Dermis microvascular lymphatic vessel endothelial cell (primary cell): ENCODE results near the gene SCLT1. TPM values are rescaled to one million over a fixed set of nuclear protein-coding genes. Genes with fewer than 3 reads are reported as not detected.
"Not testable (repeated sequence)": the region's sequence is repeated elsewhere in the genome, so short reads cannot be mapped to it uniquely, and the experiment has no call there.

ENCODE experiments used
- DNase-seq, 2 donors: peaks; one replicate each; pipeline versions ENCODE4 v3.0.0 to v3.0.0-alpha.2; 2010; ENCODE audit warnings: low read depth in 2 of 2
- total RNA-seq: library from RNA; depleted of rRNA; stranded (reverse); fragments of >200 nt; gene quantifications from 2 replicates; pipeline ENCODE4 v1.2.1, GENCODE V29; 2014

SCLT1 gene
- 7.2 and 8.0 TPM in 2 replicates for total RNA-seq

- DNase-seq: peak; percentile 86 to 98
Observed at GRCh38 chr4:129093191-129093920, at the start of gene SCLT1. Gene SCLT1 (minus strand): TSS chr4:129093539. CDS start chr4:129093103, 436 bp downstream.

- peak in 1 of 2 donors; percentile 21 for DNase-seq
Observed at GRCh38 chr4:129140521-129140920, 47.2 kb upstream of the SCLT1 start.

- no peak for DNase-seq
Observed at GRCh38 chr4:129138810-129139496, 45.6 kb upstream of the SCLT1 start.

GRCh38 chr4:129136433-129136832 lies 43.1 kb upstream of the SCLT1 start:
- no peak for DNase-seq

- no peak for DNase-seq
Observed at GRCh38 chr4:129131343-129131742, 38.0 kb upstream of the SCLT1 start.

GRCh38 chr4:129129143-129129542 lies 35.8 kb upstream of the SCLT1 start:
- no peak for DNase-seq

- DNase-seq: not testable (repeated sequence)
Observed at GRCh38 chr4:129126614-129127013, 33.3 kb upstream of the SCLT1 start.

- DNase-seq: no peak
Observed at GRCh38 chr4:129117705-129118104, 24.4 kb upstream of the SCLT1 start.

GRCh38 chr4:129113919-129114318 lies 20.6 kb upstream of the SCLT1 start:
- DNase-seq: no peak

GRCh38 chr4:129113434-129113833 lies 20.1 kb upstream of the SCLT1 start:
- peak; percentile 36 to 50 for DNase-seq

- no peak for DNase-seq
Observed at GRCh38 chr4:129111919-129112318, 18.6 kb upstream of the SCLT1 start.

- no peak for DNase-seq
Observed at GRCh38 chr4:129110931-129111330, 17.6 kb upstream of the SCLT1 start.

GRCh38 chr4:129109965-129110824 lies 16.9 kb upstream of the SCLT1 start:
- no peak for DNase-seq

GRCh38 chr4:129098531-129099001 lies 5.2 kb upstream of the SCLT1 start:
- no peak for DNase-seq

GRCh38 chr4:129095811-129096454 lies 2.6 kb upstream of the SCLT1 start, which contains the start of gene C4orf33:
Gene C4orf33 (plus strand): TSS chr4:129096152. CDS start chr4:129102611, 6,459 bp downstream.
- peak; percentile 23 to 67 for DNase-seq

- no peak for DNase-seq
Observed at GRCh38 chr4:129094347-129094746, 1.0 kb upstream of the SCLT1 start.

GRCh38 chr4:129092631-129093190 lies 628 bp downstream of the SCLT1 start:
- peak; percentile 31 for DNase-seq

- no peak for DNase-seq
Observed at GRCh38 chr4:129087516-129087915, 5.8 kb downstream of the SCLT1 start.

GRCh38 chr4:129085472-129085871 lies 7.9 kb downstream of the SCLT1 start:
- DNase-seq: no peak

GRCh38 chr4:129082302-129082701 lies 11.0 kb downstream of the SCLT1 start:
- DNase-seq: no peak

- DNase-seq: no peak
Observed at GRCh38 chr4:129080129-129080528, 13.2 kb downstream of the SCLT1 start.
